ENCODE data around the gene CLEC4E. TPM values are rescaled to one million over a fixed set of nuclear protein-coding genes. Genes with fewer than 3 reads are reported as not detected.
"Not testable (repeated sequence)": the region's sequence is repeated elsewhere in the genome, so short reads cannot be mapped to it uniquely, and the experiment has no call there.

Gene CLEC4E
- not detected in 2 replicates for total RNA-seq (2014; rRNA removed; shearing (Covaris generic))

DNA sequence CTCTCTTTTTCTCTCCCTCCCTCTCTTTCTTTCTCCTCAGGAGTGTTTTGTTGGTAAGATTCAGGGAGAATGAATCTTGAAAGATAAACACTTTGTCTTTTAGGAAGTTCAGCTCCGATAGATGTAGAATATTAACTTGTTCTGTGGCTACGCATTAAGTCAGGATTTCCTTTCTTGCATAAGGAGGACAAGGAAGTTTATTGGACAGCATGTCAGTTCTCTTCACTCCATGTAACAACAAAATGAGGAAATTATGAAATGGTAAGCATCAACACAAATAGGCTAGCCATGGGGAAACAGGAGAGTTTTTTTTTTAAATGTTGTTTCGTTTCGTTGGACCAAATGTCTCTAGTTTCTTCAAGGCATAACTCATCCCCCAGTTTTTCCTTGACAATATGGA lies at the start of gene CLEC4E:
Gene CLEC4E, minus strand, starts transcription at position 75 of the 400 bp plus-strand sequence. CDS start 108 bp downstream, outside the sequence.
- DNase-seq (ENCODE audit: low spot score) = not testable (repeated sequence)

GRCh38 chr12:8589679-8590078 lies 49.0 kb upstream of the CLEC4E start:
- no peak for DNase-seq (ENCODE audit: low spot score)

- not testable (repeated sequence) for DNase-seq (ENCODE audit: low spot score)
These were observed 43.8 kb upstream of the CLEC4E start for GRCh38 chr12:8584478-8584877.

GRCh38 chr12:8584004-8584403 lies 43.3 kb upstream of the CLEC4E start:
- DNase-seq (ENCODE audit: low spot score) = no peak

DNA sequence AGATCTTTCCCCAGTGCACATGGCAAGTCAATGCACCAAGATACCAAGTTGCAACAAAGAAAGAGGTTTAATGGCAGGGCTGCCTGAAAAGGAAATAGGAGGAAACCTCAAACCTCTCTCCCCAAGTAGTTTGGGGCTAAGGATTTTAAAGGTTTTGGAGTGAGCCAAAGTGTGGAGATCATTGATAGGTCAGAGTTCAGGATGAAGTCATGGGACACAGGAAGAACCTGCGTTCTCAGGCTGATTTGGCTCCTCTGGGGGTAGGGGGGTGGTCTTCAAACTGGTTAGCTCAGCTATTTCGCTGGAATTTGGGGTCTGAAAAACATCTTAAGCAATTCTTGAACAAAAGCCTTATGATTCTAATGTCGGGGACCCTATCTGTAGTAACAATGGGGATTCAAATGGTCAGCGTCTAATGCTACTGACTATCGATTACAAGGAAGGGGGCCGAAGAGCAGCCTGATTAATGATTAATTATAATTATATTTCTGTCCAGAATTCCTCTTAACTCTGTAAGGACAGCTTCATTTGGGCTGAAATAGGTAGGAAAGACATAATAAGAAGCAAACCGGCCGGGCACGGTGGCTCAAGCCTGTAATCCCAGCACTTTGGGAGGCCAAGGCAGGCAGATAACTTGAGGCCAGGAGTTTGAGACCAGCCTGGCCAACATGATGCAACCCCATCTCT lies 40.5 kb upstream of the CLEC4E start:
- no peak for DNase-seq (ENCODE audit: low spot score)

GRCh38 chr12:8577879-8578278 lies 37.2 kb upstream of the CLEC4E start:
- DNase-seq (ENCODE audit: low spot score) = no peak

GRCh38 chr12:8572507-8572906 lies 31.8 kb upstream of the CLEC4E start:
- DNase-seq (ENCODE audit: low spot score) = no peak

GRCh38 chr12:8566525-8566924 lies 25.8 kb upstream of the CLEC4E start:
- no peak for DNase-seq (ENCODE audit: low spot score)

DNA sequence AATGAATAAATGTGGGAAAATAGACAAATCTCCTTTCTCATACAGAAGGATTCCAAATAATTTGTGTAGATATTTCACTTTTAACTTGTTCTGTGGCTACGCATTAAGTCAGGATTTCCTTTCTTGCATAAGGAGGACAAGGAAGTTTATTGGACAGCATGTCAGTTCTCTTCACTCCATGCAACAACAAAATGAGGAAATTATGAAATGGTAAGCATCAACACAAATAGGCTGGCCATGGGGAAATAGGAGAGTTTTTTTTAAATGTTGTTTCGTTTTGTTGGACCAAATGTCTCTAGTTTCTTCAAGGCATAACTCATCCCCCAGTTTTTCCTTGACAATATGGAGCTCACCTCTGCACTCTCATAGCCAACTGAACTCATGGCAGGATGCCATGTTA lies 25.3 kb upstream of the CLEC4E start:
- DNase-seq (ENCODE audit: low spot score) = not testable (repeated sequence)

- DNase-seq (ENCODE audit: low spot score) = no peak
These were observed 24.0 kb upstream of the CLEC4E start for GRCh38 chr12:8564656-8565055.

GRCh38 chr12:8563356-8563755 lies 22.7 kb upstream of the CLEC4E start:
- DNase-seq (ENCODE audit: low spot score) = no peak

DNA sequence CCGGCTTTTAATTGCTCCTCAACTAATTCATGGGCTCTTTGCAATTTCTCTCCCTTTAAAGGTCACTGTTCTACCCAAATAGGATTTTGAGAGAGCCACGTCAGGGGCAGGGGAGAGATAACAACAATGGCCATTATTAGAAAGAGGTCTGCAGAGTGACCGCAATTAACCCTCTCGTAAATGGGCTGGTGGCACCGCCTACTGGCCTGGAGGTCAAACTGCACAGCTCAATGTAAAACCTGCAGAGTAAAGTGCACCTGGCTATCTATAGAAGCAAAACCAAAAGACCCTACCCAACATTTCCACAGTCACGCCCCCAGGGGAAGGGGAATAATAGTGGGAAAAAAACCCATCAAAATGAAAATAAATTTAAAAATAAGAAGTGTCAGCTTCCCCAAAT lies 21.6 kb upstream of the CLEC4E start:
- no peak for DNase-seq (ENCODE audit: low spot score)

DNA sequence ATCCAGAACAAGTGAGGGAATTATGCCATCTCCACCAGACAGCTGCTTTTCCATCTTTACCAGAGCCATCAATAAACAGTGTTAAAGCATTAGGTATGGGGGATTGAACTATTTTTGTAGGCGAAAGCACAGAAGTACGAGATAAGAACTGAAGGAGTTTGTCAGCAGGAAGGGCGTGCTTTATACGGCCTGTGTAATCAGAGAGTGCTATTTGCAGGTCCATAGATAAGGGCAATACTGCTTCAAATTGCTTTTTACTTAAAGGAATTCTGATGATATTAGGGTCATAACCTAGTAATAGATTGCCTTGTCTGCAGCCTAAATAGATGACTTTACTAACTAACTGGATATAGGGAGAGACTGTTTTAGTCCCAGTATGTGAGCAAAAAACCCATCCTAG lies 20.3 kb upstream of the CLEC4E start:
- no peak for DNase-seq (ENCODE audit: low spot score)

GRCh38 chr12:8559676-8560075 lies 19.0 kb upstream of the CLEC4E start:
- no peak for DNase-seq (ENCODE audit: low spot score)

DNA sequence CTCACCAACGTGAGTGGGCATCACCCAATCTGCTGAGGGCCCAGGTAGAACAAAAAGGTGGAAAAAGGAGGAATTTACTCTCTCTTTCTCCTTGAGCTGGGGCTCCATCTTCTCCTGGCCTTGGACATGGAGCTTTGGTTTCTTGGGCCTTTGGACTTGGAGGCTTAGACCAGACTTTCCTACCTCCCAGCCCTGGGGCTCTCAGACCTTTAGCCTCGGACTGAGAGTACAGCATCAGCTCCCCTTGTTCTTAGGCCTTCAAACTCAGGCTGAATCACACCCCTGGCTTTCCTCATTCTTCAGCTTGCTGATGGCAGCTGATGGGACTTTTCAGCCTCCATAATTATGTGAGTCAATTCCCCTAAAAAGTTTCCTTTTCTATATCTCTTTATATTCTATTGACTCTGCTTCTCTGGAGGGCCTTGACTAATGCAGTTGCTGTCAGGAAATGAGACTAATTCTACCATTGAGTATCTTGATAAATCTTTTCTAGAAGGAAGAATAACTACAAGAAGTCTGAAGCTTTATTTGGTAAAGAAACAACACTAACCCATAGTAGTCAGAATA lies 15.9 kb upstream of the CLEC4E start:
- DNase-seq (ENCODE audit: low spot score) = no peak

GRCh38 chr12:8554451-8555195 lies 13.9 kb upstream of the CLEC4E start:
- DNase-seq (ENCODE audit: low spot score) = peak; percentile 29

DNA sequence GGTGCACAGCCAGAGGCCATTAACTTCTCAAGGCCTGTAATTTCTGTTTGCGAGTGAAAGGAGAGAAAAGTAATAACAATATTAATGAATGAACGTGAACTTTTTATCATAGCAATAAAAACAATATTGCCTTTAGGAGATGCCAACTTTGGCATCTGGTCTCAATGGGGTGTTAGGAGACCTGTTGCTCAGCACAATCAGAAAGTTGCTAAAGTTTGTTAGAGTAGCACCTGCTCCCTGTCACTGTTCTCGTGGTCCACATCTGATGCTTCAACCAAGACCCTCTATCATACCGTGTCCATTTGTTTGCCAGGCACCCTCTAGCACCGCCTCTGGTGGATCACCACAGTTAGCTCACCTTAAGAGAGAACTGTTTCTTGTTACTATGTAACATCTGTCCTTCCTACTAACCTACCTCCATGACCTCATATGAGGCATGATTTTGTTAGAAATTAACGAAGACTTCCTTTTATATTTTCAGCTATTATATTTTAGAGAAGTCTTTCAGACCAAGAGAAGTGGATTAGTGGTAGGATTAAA lies 12.5 kb upstream of the CLEC4E start:
- no peak for DNase-seq (ENCODE audit: low spot score)

DNA sequence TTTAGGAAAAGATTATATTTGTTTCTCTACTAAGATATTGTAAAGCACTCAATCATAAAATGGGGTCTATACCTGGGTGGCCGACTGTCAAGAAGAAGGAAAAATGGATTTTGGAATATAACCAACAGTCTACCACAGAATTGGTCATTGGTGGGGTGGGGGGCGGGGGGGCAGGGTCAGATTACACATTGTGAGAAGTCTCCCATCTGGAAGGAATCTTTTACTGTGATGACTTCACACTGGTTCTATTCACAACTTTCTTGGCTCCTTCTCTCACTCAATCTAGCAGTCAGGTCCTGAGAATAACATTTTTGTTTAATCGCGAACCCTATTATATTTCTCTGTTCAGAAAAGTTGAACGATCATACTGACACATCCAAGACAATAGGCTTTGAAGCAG lies 8.7 kb upstream of the CLEC4E start:
- no peak for DNase-seq (ENCODE audit: low spot score)

DNA sequence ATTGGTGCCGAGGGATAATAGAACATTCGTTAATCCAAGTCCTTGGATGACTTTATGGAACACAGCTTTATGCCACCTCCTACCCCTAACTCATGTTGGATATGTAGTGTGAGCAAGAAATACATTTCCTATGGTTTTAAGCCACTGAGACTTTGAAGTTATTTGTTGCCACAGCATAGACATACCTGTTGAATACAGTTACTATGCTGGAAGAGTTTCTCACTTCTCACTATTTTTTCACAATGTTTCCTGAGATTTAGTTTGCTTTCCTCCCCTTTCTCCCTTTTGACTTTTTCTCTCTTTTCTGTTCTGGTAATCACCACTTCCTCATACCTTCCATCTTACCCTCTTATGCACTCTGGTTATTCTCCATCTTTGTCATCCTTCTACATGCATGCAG lies 7.5 kb upstream of the CLEC4E start:
- DNase-seq (ENCODE audit: low spot score) = no peak

GRCh38 chr12:8547645-8548044 lies 6.9 kb upstream of the CLEC4E start:
- DNase-seq (ENCODE audit: low spot score) = no peak

- DNase-seq (ENCODE audit: low spot score) = no peak
These were observed 5.9 kb upstream of the CLEC4E start for GRCh38 chr12:8546591-8546990.

- peak; percentile 47 for DNase-seq (ENCODE audit: low spot score)
These were observed 3.6 kb upstream of the CLEC4E start for GRCh38 chr12:8544295-8544694.

- DNase-seq (ENCODE audit: low spot score) = no peak
These were observed 857 bp upstream of the CLEC4E start for GRCh38 chr12:8541562-8541961.
